ENCODE measurements around the gene MCUR1. TPM values are rescaled to one million over a fixed set of nuclear protein-coding genes. Genes with fewer than 3 reads are reported as not detected.
A peak's percentile ranks its signal among the peaks of the same experiment; 100 is the strongest.

MCUR1 gene
- total and polyA plus RNA-seq, 7 donors = 7.2 to 34.2 (median 12.9) TPM

GRCh38 chr6:13796781-13797180 is 17.6 kb downstream of the MCUR1 start:
- Histone ChIP-seq H3K4me1 (peaks cover 0 to 5% (median 0%) of the 10 kb centered on the region in 4 donors), H3K9me3 (no peaks in the 10 kb centered on the region), H3K27ac (peak overlapping the region in 1 of 4 donors; percentile 19), H3K4me3 (no peak overlapping the region), H3K27me3 (no peaks in the 10 kb centered on the region), H3K36me3 (peaks cover 0 to 69% (median 4%) of the 10 kb centered on the region in 4 donors)
- no peak for TF ChIP-seq POLR2A (IDR thresholded peaks at IDR 0.05)
- TF ChIP-seq, protein P1, sequence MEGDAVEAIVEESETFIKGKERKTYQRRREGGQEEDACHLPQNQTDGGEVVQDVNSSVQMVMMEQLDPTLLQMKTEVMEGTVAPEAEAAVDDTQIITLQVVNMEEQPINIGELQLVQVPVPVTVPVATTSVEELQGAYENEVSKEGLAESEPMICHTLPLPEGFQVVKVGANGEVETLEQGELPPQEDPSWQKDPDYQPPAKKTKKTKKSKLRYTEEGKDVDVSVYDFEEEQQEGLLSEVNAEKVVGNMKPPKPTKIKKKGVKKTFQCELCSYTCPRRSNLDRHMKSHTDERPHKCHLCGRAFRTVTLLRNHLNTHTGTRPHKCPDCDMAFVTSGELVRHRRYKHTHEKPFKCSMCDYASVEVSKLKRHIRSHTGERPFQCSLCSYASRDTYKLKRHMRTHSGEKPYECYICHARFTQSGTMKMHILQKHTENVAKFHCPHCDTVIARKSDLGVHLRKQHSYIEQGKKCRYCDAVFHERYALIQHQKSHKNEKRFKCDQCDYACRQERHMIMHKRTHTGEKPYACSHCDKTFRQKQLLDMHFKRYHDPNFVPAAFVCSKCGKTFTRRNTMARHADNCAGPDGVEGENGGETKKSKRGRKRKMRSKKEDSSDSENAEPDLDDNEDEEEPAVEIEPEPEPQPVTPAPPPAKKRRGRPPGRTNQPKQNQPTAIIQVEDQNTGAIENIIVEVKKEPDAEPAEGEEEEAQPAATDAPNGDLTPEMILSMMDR (IDR thresholded peaks at IDR 0.05) = no peak
- TF ChIP-seq POLR2AphosphoS5 (IDR thresholded peaks at IDR 0.05) = no peak
- no peak for TF ChIP-seq EP300 (IDR thresholded peaks at IDR 0.05)
- no peak for DNase-seq
- WGBS, 2 donors = 26 to 62% methylated on average over 1 of the region's 1 CpG
- intact Hi-C loops (cut with DNase I) = no loop called here

DNA sequence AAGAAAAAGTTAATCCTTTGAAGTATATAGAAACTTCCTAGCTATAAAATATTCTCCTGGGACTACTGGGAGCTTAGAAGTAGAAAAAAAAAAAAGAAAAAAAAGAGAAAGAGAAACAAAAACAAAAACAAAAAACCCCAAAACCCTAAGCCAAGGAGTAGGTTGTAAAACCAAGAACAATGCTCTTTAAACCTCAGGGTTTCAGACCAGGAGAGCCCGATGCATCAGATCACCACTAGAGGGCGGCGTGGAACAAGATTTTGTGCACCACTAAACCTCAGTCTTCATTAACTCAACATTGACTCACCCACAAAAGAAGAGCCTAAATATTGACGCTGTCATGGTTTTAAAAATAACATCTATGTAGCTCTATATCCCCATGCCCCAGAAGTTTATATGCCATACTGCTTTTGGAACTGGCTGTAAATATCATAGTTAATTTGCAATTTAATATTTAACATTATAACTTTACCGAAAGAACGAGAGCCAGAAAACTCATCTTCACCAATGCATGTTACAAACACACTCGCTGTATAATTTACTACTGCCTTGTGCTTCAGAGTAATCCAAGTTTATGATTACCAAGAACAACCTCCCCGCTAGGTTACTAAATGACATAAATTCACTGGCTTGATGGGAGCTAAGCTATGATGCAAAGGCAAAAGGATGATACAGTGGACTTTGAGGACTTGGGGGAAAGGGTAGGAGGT is 19.2 kb downstream of the MCUR1 start:
- Histone ChIP-seq H3K4me3 (no peak overlapping the region), H3K27ac (peak overlapping the region in 3 of 4 donors; percentile 8 to 48 (median 37)), H3K9me3 (no peaks in the 10 kb centered on the region), H3K36me3 (peaks cover 0 to 62% (median 7%) of the 10 kb centered on the region in 4 donors), H3K27me3 (no peaks in the 10 kb centered on the region), H3K4me1 (peaks cover 0 to 5% (median 0%) of the 10 kb centered on the region in 4 donors)
- intact Hi-C loops (cut with DNase I) = no loop called here
- 39 to 40% methylated on average over 8 of the region's 8 CpGs for WGBS, 2 donors
- TF ChIP-seq, protein P1 (IDR thresholded peaks at IDR 0.05) = peak; percentile 68 to 89 (median 88)
- TF ChIP-seq EP300 (IDR thresholded peaks at IDR 0.05) = no peak
- DNase-seq = peak; percentile 90

DNA sequence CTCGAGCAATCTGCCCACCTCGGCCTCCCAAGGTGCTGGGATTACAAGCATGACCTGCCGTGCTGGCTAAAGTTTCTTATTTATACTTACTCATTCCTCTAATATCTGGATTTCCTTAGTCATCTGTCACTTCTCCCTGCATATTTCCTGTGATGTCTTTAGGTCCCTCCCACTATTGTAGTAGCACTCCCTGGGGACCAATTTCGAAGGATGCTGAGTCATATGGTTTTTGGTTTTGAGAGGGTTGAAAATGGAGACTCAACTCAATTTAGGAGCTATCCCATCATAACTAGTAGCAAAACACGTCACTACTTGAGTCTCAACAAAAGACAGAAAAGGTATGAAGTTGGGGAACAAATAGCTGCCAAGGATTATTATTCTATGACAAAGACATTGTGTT is 20.2 kb downstream of the MCUR1 start:
- intact Hi-C loops (cut with DNase I) = loop anchor here (5.0 kb wide), 1 partner anchor 273 kb away; no protein-coding TSS in a partner anchor
- H3K36me3 ChIP-seq = peaks cover 0 to 58% (median 7%) of the 10 kb centered on the region in 4 donors

DNA sequence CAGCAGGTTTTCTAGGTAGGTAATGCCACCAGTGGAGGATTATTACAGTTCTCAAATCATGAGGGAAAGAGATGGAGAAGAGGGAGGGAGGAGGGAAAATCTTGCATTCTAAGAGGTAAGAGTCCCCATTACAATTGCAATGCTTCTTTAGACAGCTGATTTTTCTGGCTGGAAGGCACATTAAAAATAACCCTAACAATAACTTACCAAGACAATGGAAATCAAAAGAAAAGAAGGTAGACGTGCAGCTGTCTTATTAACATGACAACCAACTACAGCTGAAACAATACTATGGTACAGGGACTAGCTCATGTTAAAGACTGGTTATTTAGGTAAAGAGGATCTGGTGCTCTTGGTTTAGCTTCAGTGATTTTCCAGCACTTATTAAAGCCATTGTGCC is 24.6 kb downstream of the MCUR1 start:
- intact Hi-C loops (cut with DNase I) = loop anchor here (5.0 kb wide), 1 partner anchor 278 kb away; no protein-coding TSS in a partner anchor
- no peak overlapping the region for H3K4me3 ChIP-seq
- H3K4me1 ChIP-seq = peaks cover 0 to 17% (median 9%) of the 10 kb centered on the region in 4 donors
- peaks cover 0 to 32% (median 7%) of the 10 kb centered on the region in 4 donors for H3K36me3 ChIP-seq
- WGBS, 2 donors = 88 to 90% methylated on average over 1 of the region's 1 CpG
- no peaks in the 10 kb centered on the region for H3K27me3 ChIP-seq
- H3K9me3 ChIP-seq = no peaks in the 10 kb centered on the region
- no peak for TF ChIP-seq POLR2AphosphoS5 (IDR thresholded peaks at IDR 0.05)
- no peak for TF ChIP-seq POLR2A (IDR thresholded peaks at IDR 0.05)
- TF ChIP-seq, protein P1 (IDR thresholded peaks at IDR 0.05) = no peak
- TF ChIP-seq EP300 (IDR thresholded peaks at IDR 0.05) = no peak
- no peak overlapping the region for H3K27ac ChIP-seq
- no peak for DNase-seq

More for the DNA sequence above, 20.2 kb downstream of the MCUR1 start:
- no peak overlapping the region for H3K27ac ChIP-seq
- 80 to 85% methylated on average over 5 of the region's 5 CpGs for WGBS, 2 donors
- no peak overlapping the region for H3K4me3 ChIP-seq
- H3K27me3 ChIP-seq = no peaks in the 10 kb centered on the region
- peaks cover 0 to 5% (median 0%) of the 10 kb centered on the region in 4 donors for H3K4me1 ChIP-seq
- no peak for DNase-seq
- TF ChIP-seq POLR2A (IDR thresholded peaks at IDR 0.05) = no peak
- H3K9me3 ChIP-seq = no peaks in the 10 kb centered on the region

DNA sequence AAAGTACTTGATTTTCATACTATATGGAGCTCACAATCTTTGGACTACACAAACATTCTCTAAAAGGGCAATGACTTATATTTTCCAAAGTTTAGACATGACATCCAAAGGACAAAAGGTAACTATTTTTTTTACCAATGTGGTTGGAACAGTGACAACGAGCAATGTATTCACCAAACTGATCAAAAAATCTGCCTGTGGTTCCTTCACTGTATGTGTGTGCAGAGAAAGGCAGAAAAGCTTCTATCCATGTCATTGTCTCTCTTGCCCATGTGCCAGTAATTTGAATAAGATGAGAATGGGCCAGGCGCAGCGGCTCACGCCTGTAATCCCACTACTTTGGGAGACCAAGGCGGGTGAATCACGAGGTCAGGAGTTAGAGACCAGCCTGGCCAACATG is 25.5 kb downstream of the MCUR1 start:
- Histone ChIP-seq H3K27me3 (no peaks in the 10 kb centered on the region), H3K36me3 (peaks cover 0 to 30% (median 7%) of the 10 kb centered on the region in 4 donors), H3K9me3 (no peaks in the 10 kb centered on the region), H3K4me1 (peaks cover 0 to 17% (median 9%) of the 10 kb centered on the region in 4 donors), H3K27ac (no peak overlapping the region), H3K4me3 (no peak overlapping the region)
- WGBS, 2 donors = 89 to 96% methylated on average over 6 of the region's 6 CpGs
- no peak for DNase-seq
- intact Hi-C loops (cut with DNase I) = no loop called here
- TF ChIP-seq POLR2AphosphoS5 (IDR thresholded peaks at IDR 0.05) (no peak), POLR2A (IDR thresholded peaks at IDR 0.05) (no peak)
